Stimulated activated CD4-positive, alpha-beta T cell treated with anti-CD3 and anti-CD28 coated beads, Interleukin-2, amount 100 ng/mL, for 48 hours (primary cell): ENCODE measurements around the gene DIO1.

Experiments used
- DNase-seq, 2 donors: peaks; one replicate each; pipeline ENCODE4 v3.0.0-alpha.2; 2020

Gene DIO1

GRCh38 chr1:53895421-53895820, 1.4 kb downstream of the DIO1 start:
- DNase-seq, result no peak

GRCh38 chr1:53896635-53897229, 2.7 kb downstream of the DIO1 start:
- DNase-seq, result no peak

GRCh38 chr1:53899206-53899628, 5.2 kb downstream of the DIO1 start:
- no peak for DNase-seq

- no peak for DNase-seq
Measured at GRCh38 chr1:53899708-53900107, 5.7 kb downstream of the DIO1 start.

- DNase-seq, result no peak
Measured at GRCh38 chr1:53902235-53903138, 8.5 kb downstream of the DIO1 start.

- no peak for DNase-seq
Measured at GRCh38 chr1:53905509-53905908, 11.5 kb downstream of the DIO1 start.

GRCh38 chr1:53906121-53906520, 12.1 kb downstream of the DIO1 start:
- no peak for DNase-seq

- DNase-seq, result no peak
Measured at GRCh38 chr1:53909946-53910345, 16.0 kb downstream of the DIO1 start.

GRCh38 chr1:53911442-53911841, 17.5 kb downstream of the DIO1 start:
- no peak for DNase-seq

GRCh38 chr1:53913352-53914033, 19.5 kb downstream of the DIO1 start:
- no peak for DNase-seq

- no peak for DNase-seq
Measured at GRCh38 chr1:53918343-53918742, 24.4 kb downstream of the DIO1 start.

- DNase-seq, result peak in 1 of 2 donors; percentile 8
Measured at GRCh38 chr1:53919675-53920066, 25.7 kb downstream of the DIO1 start.

- DNase-seq, result no peak
Measured at GRCh38 chr1:53927376-53927881, 33.4 kb downstream of the DIO1 start.

- DNase-seq, result no peak
Measured at GRCh38 chr1:53929246-53929960, 35.4 kb downstream of the DIO1 start.

- no peak for DNase-seq
Measured at GRCh38 chr1:53930932-53931331, 36.9 kb downstream of the DIO1 start.

- DNase-seq, result no peak
Measured at GRCh38 chr1:53931523-53931922, 37.5 kb downstream of the DIO1 start.

GRCh38 chr1:53934170-53934765, 40.3 kb downstream of the DIO1 start:
- DNase-seq, result no peak

- DNase-seq, result no peak
Measured at GRCh38 chr1:53936430-53936829, 42.4 kb downstream of the DIO1 start.

GRCh38 chr1:53938136-53938830, 44.3 kb downstream of the DIO1 start:
- no peak for DNase-seq

- no peak for DNase-seq
Measured at GRCh38 chr1:53942127-53942957, 48.4 kb downstream of the DIO1 start.

GRCh38 chr1:53943090-53943489, 49.1 kb downstream of the DIO1 start:
- DNase-seq, result no peak
